ENCODE measurements around the gene UPB1. TPM values are rescaled to one million over a fixed set of nuclear protein-coding genes. Genes with fewer than 3 reads are reported as not detected.

UPB1 gene
- total and polyA plus RNA-seq, 4 donors = 7.1 to 115 (median 58.8) TPM

GRCh38 chr22:24494167-24494527 is 985 bp upstream of the UPB1 start (continued):
- TF ChIP-seq REST (IDR thresholded peaks at IDR 0.05) = no peak
- no peak for TF ChIP-seq EGR1 (IDR thresholded peaks at IDR 0.05; ENCODE audit: low read depth in 2 of 2)

DNA sequence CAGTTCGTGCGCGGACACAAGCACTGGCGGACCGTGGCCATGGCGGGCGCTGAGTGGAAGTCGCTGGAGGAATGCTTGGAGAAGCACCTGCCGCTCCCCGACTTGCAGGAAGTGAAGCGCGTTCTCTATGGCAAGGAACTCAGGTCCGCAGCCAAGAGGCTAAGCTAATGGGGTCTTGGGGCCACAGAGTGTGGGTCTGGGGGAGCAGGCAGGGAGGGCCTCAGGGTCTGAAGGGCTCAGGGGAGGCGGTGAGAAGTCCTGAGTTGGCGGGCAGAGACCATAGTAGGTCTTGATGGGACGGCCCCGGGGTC is 188 bp downstream of the UPB1 start:
- Histone ChIP-seq H3K9ac (ENCODE audit: low read depth in 1 of 2, low read length in 2 of 2) (peak overlapping the region; percentile 66 to 99), H3K4me3 (ENCODE audit: low read depth in 1 of 3, low read length in 3 of 3) (peak overlapping the region; percentile 51 to 79 (median 60)), H3K27ac (ENCODE audit: low read depth in 1 of 2, low read length in 2 of 2) (peak overlapping the region; percentile 81 to 88), H3K27me3 (ENCODE audit: control insufficient read depth in 4 of 4, insufficient read depth in 4 of 4, low read length in 3 of 4) (no peaks in the 10 kb centered on the region), H3K4me1 (ENCODE audit: control insufficient read depth in 4 of 4, insufficient read depth in 4 of 4, low read length in 3 of 4) (peaks cover 0 to 55% (median 42%) of the 10 kb centered on the region in 4 donors), H3K9me3 (ENCODE audit: control insufficient read depth in 4 of 4, low read length in 3 of 4) (no peaks in the 10 kb centered on the region), H3K36me3 (ENCODE audit: control insufficient read depth in 4 of 4, insufficient read depth in 3 of 4, low read depth in 1 of 4, low read length in 3 of 4) (no peaks in the 10 kb centered on the region)
- no peak for DNase-seq (ENCODE audit: low spot score)
- 32% methylated on average over 17 of the region's 17 CpGs for WGBS
- TF ChIP-seq SP1 (IDR thresholded peaks at IDR 0.05) (peak; percentile 63), HNF4G (IDR thresholded peaks at IDR 0.05) (no peak), GABPA (IDR thresholded peaks at IDR 0.05 in 1 of 2, conservative IDR thresholded peaks at IDR 0.05 in 1 of 2) (no peak), JUND (IDR thresholded peaks at IDR 0.05) (no peak)

GRCh38 chr22:24496234-24496633 is 1.1 kb downstream of the UPB1 start:
- H3K4me3 ChIP-seq (ENCODE audit: low read depth in 1 of 3, low read length in 3 of 3) = peak overlapping the region; percentile 51 to 79 (median 60)
- peak overlapping the region; percentile 81 to 88 for H3K27ac ChIP-seq (ENCODE audit: low read depth in 1 of 2, low read length in 2 of 2)
- no peaks in the 10 kb centered on the region for H3K27me3 ChIP-seq (ENCODE audit: control insufficient read depth in 4 of 4, insufficient read depth in 4 of 4, low read length in 3 of 4)
- TF ChIP-seq NR2F2 (IDR thresholded peaks at IDR 0.05) (no peak), RAD21 (IDR thresholded peaks at IDR 0.05) (no peak), ATF3 (IDR thresholded peaks at IDR 0.05) (no peak), EGR1 (IDR thresholded peaks at IDR 0.05; ENCODE audit: low read depth in 2 of 2) (no peak)
- TF ChIP-seq, protein P1, sequence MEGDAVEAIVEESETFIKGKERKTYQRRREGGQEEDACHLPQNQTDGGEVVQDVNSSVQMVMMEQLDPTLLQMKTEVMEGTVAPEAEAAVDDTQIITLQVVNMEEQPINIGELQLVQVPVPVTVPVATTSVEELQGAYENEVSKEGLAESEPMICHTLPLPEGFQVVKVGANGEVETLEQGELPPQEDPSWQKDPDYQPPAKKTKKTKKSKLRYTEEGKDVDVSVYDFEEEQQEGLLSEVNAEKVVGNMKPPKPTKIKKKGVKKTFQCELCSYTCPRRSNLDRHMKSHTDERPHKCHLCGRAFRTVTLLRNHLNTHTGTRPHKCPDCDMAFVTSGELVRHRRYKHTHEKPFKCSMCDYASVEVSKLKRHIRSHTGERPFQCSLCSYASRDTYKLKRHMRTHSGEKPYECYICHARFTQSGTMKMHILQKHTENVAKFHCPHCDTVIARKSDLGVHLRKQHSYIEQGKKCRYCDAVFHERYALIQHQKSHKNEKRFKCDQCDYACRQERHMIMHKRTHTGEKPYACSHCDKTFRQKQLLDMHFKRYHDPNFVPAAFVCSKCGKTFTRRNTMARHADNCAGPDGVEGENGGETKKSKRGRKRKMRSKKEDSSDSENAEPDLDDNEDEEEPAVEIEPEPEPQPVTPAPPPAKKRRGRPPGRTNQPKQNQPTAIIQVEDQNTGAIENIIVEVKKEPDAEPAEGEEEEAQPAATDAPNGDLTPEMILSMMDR (IDR thresholded peaks at IDR 0.05; ENCODE audit: low read depth, low read length, missing input control) = no peak
- TF ChIP-seq, protein P2, sequence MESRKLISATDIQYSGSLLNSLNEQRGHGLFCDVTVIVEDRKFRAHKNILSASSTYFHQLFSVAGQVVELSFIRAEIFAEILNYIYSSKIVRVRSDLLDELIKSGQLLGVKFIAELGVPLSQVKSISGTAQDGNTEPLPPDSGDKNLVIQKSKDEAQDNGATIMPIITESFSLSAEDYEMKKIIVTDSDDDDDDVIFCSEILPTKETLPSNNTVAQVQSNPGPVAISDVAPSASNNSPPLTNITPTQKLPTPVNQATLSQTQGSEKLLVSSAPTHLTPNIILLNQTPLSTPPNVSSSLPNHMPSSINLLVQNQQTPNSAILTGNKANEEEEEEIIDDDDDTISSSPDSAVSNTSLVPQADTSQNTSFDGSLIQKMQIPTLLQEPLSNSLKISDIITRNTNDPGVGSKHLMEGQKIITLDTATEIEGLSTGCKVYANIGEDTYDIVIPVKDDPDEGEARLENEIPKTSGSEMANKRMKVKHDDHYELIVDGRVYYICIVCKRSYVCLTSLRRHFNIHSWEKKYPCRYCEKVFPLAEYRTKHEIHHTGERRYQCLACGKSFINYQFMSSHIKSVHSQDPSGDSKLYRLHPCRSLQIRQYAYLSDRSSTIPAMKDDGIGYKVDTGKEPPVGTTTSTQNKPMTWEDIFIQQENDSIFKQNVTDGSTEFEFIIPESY (IDR thresholded peaks at IDR 0.05) = no peak
- H3K9me3 ChIP-seq (ENCODE audit: control insufficient read depth in 4 of 4, low read length in 3 of 4) = no peaks in the 10 kb centered on the region
- no peak for DNase-seq (ENCODE audit: low spot score)
- peaks cover 0 to 60% (median 49%) of the 10 kb centered on the region in 4 donors for H3K4me1 ChIP-seq (ENCODE audit: control insufficient read depth in 4 of 4, insufficient read depth in 4 of 4, low read length in 3 of 4)
- peak overlapping the region; percentile 66 to 99 for H3K9ac ChIP-seq (ENCODE audit: low read depth in 1 of 2, low read length in 2 of 2)
- H3K36me3 ChIP-seq (ENCODE audit: control insufficient read depth in 4 of 4, insufficient read depth in 3 of 4, low read depth in 1 of 4, low read length in 3 of 4) = no peaks in the 10 kb centered on the region
- WGBS = 36% methylated on average over 5 of the region's 5 CpGs

Measured in liver (tissue), 9 donors.